Osteocyte (in vitro differentiated cells): ENCODE data around the gene PRMT1. TPM values are rescaled to one million over a fixed set of nuclear protein-coding genes. Genes with fewer than 3 reads are reported as not detected.
A peak's percentile ranks its signal among the peaks of the same experiment; 100 is the strongest.

Experiments
- DNase-seq: peaks from one replicate; pipeline ENCODE4 v3.0.0; 2021; ENCODE audit warnings: mixed read lengths; ENCODE audit not compliant: unreplicated experiment; ENCODE audit errors: extremely low spot score
- H3K27ac Mint-ChIP-seq: one replicate; pipeline ENCODE4 v1.8.0; 2021; ENCODE audit warnings: mild to moderate bottlenecking, mixed read lengths; ENCODE audit not compliant: unreplicated experiment
- H3K27me3 Mint-ChIP-seq: one replicate; pipeline ENCODE4 v1.8.0; 2021; ENCODE audit warnings: mixed read lengths; ENCODE audit not compliant: unreplicated experiment
- H3K36me3 Mint-ChIP-seq: one replicate; pipeline ENCODE4 v1.8.0; 2021; ENCODE audit warnings: mixed read lengths; ENCODE audit not compliant: unreplicated experiment
- H3K4me1 Mint-ChIP-seq: one replicate; pipeline ENCODE4 v1.8.0; 2021; ENCODE audit warnings: mixed read lengths; ENCODE audit not compliant: unreplicated experiment
- H3K4me3 Mint-ChIP-seq: one replicate; pipeline ENCODE4 v1.8.0; 2021; ENCODE audit warnings: mild to moderate bottlenecking, moderate library complexity, mixed read lengths; ENCODE audit not compliant: unreplicated experiment
- H3K9me3 Mint-ChIP-seq: one replicate; pipeline ENCODE4 v1.8.0; 2021; ENCODE audit warnings: mixed read lengths; ENCODE audit not compliant: unreplicated experiment
- total RNA-seq: library from RNA; stranded (reverse); gene quantifications from 2 replicates; pipeline ENCODE4 v1.2.1, GENCODE V29; 2021
- TF ChIP-seq, protein P1 (sequence below): fragments of 200-600 bp; sonication (generic); IDR thresholded peaks from 2 replicates; pipeline ENCODE4 v1.5.0; 2021; ENCODE audit warnings: antibody characterized with exemption, mild to moderate bottlenecking, moderate library complexity

Gene PRMT1
- total RNA-seq, 1 donor from 2014 or later = 126 TPM

DNA sequence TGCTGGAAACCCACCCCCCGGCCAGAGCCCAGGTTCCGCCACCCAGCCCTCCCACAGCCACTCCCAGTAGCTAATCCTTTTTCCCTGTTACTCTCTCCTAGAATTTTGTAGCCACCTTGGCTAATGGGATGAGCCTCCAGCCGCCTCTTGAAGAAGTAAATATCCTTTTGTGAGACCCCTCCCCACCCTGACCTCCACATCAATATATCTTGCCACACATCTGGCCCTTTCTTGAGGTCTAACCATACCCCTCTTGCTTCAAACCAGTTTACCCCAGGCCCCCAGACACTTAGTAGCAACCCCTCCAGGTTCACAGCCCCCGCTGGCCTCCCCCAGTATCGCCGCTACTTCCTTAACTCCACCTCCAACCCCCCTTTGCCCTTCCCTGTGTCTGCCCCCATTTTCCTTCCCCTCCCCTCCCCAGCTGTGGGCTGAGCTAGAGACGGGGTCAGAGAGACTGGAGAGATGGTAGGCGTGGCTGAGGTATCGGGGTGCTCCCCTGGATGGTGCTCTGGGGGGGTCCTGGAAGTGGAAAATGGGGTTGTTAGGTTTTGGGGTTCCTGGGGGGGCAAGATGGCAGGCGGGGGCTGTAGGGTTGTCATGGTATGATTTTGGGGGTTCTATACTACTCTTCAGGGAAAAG lies 2.8 kb downstream of the PRMT1 start:
- TF ChIP-seq, protein P1, sequence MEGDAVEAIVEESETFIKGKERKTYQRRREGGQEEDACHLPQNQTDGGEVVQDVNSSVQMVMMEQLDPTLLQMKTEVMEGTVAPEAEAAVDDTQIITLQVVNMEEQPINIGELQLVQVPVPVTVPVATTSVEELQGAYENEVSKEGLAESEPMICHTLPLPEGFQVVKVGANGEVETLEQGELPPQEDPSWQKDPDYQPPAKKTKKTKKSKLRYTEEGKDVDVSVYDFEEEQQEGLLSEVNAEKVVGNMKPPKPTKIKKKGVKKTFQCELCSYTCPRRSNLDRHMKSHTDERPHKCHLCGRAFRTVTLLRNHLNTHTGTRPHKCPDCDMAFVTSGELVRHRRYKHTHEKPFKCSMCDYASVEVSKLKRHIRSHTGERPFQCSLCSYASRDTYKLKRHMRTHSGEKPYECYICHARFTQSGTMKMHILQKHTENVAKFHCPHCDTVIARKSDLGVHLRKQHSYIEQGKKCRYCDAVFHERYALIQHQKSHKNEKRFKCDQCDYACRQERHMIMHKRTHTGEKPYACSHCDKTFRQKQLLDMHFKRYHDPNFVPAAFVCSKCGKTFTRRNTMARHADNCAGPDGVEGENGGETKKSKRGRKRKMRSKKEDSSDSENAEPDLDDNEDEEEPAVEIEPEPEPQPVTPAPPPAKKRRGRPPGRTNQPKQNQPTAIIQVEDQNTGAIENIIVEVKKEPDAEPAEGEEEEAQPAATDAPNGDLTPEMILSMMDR = no peak
- Mint-ChIP-seq H3K4me1 (peaks cover 31% of the 10 kb centered on the region), H3K27ac (peak overlapping the region; percentile 47), H3K4me3 (no peak overlapping the region), H3K27me3 (no peaks in the 10 kb centered on the region), H3K9me3 (no peaks in the 10 kb centered on the region), H3K36me3 (peaks cover 6% of the 10 kb centered on the region)
- no peak for DNase-seq

DNA sequence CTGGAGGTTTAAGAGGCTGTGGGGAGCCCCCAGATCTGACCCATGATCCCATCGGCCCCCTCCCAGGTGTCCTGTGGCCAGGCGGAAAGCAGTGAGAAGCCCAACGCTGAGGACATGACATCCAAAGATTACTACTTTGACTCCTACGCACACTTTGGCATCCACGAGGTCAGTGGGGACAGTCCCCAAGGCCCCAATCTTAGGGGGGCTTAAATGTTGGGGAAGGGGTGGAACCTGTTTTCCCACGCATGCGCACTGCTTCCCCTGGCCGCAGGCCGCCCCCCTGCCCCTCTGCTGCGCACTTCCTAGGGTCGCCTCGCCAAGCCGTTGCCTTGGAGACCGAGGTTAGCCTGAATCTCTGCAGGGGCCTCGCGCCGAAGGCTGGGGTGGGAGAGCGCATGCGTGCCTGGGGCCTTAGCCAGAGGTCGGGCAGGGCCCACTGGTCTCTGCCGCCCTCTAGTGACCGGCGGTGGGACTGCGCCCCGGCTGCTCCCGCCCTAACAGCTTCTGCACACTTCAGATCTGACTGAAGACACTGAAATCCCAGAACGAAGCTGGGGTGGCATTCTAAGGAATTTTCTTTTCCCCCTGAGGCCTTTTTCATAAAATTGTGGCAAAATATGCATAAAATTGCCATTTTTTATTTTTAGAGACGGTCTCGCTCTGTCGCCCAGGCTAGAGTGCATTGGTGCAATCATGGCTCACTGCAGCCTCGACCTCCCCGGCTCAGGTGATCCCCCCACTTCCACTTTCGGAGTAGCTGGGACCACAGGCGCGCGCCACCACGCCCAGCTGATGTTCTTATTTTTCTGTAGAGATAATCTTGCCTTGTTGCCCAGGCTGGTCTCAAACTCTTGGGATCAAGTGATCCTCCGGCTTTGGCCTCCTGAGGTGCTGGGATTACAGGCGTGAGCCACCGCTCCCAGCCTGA lies 3.6 kb downstream of the PRMT1 start:
- Mint-ChIP-seq H3K9me3 (no peaks in the 10 kb centered on the region), H3K27me3 (no peaks in the 10 kb centered on the region), H3K36me3 (peaks cover 13% of the 10 kb centered on the region), H3K4me1 (peaks cover 31% of the 10 kb centered on the region), H3K4me3 (peak overlapping the region; percentile 18), H3K27ac (peak overlapping the region; percentile 47)
- peak; percentile 98 for DNase-seq
- TF ChIP-seq, protein P1 = peak; percentile 100

- Mint-ChIP-seq H3K4me3 (no peak overlapping the region), H3K9me3 (no peaks in the 10 kb centered on the region), H3K4me1 (peaks cover 27% of the 10 kb centered on the region), H3K36me3 (peaks cover 15% of the 10 kb centered on the region), H3K27ac (no peak overlapping the region), H3K27me3 (no peaks in the 10 kb centered on the region)
- TF ChIP-seq, protein P1 = no peak
- DNase-seq = no peak
Observed at GRCh38 chr19:49681830-49682229, 4.8 kb downstream of the PRMT1 start.

GRCh38 chr19:49682274-49682673 lies 5.2 kb downstream of the PRMT1 start:
- TF ChIP-seq, protein P1 = no peak
- Mint-ChIP-seq H3K36me3 (peaks cover 15% of the 10 kb centered on the region), H3K27ac (no peak overlapping the region), H3K27me3 (no peaks in the 10 kb centered on the region), H3K9me3 (no peaks in the 10 kb centered on the region), H3K4me1 (peaks cover 28% of the 10 kb centered on the region), H3K4me3 (no peak overlapping the region)
- no peak for DNase-seq

- Mint-ChIP-seq H3K4me1 (peaks cover 23% of the 10 kb centered on the region), H3K9me3 (no peaks in the 10 kb centered on the region), H3K36me3 (peaks cover 19% of the 10 kb centered on the region), H3K27ac (no peak overlapping the region), H3K4me3 (no peak overlapping the region), H3K27me3 (no peaks in the 10 kb centered on the region)
- no peak for DNase-seq
- TF ChIP-seq, protein P1 = no peak
Observed at GRCh38 chr19:49683814-49684250, 6.8 kb downstream of the PRMT1 start.
